ENCODE results near the gene ANO8. TPM values are rescaled to one million over a fixed set of nuclear protein-coding genes. Genes with fewer than 3 reads are reported as not detected.

The ANO8 gene
- polyA plus RNA-seq, 1 of the 3 experiments (the other 2 are of a cell fraction), result 7.8 TPM

- H3K9me3 ChIP-seq, result no peaks in the 10 kb centered on the region
- ChIA-PET POLR2A (no interaction called here), CTCF (no interaction called here)
- H3K4me3 ChIP-seq (ENCODE audit: low read depth in 2 of 2, low read length in 1 of 2), result no peak overlapping the region
- H3K4me2 ChIP-seq, result no peak overlapping the region
- H4K20me1 ChIP-seq (ENCODE audit: insufficient read depth), result no peaks in the 10 kb centered on the region
- no peak overlapping the region for H3K27ac ChIP-seq (ENCODE audit: low read depth in 2 of 2, low read length in 1 of 2)
- H2AFZ ChIP-seq (ENCODE audit: low read depth), result no peak overlapping the region
- no peaks in the 10 kb centered on the region for H3K27me3 ChIP-seq (ENCODE audit: insufficient read depth)
- H3K9me2 ChIP-seq, result no peaks in the 10 kb centered on the region
- TF ChIP-seq FOXM1 (IDR thresholded peaks at IDR 0.05; ENCODE audit: low read depth) (no peak), USF2 (IDR thresholded peaks at IDR 0.05; ENCODE audit: borderline replicate concordance, low read depth, low read length) (no peak), CHD2 (IDR thresholded peaks at IDR 0.05; ENCODE audit: low read length, partially characterized antibody) (no peak), NRF1 (IDR thresholded peaks at IDR 0.05; ENCODE audit: low read depth, low read length) (no peak), REST (IDR thresholded peaks at IDR 0.05; ENCODE audit: low read depth, low read length) (no peak), RCOR1 (IDR thresholded peaks at IDR 0.05; ENCODE audit: low read length) (no peak), TCF12 (IDR thresholded peaks at IDR 0.05) (no peak), JUND (IDR thresholded peaks at IDR 0.05) (no peak), RXRA (IDR thresholded peaks at IDR 0.05; ENCODE audit: borderline replicate concordance, low read depth) (no peak), GABPA (IDR thresholded peaks at IDR 0.05; ENCODE audit: low read depth) (no peak), SIN3A (IDR thresholded peaks at IDR 0.05; ENCODE audit: borderline replicate concordance, low read depth, low read length) (no peak), NFIC (IDR thresholded peaks at IDR 0.05; ENCODE audit: borderline replicate concordance) (no peak), MEF2A (IDR thresholded peaks at IDR 0.05; ENCODE audit: borderline replicate concordance, low read depth) (no peak), RFX5 (IDR thresholded peaks at IDR 0.05; ENCODE audit: low read length) (no peak), TEAD4 (IDR thresholded peaks at IDR 0.05; ENCODE audit: borderline replicate concordance, insufficient read depth) (no peak), ELF1 (IDR thresholded peaks at IDR 0.05) (no peak), MXI1 (IDR thresholded peaks at IDR 0.05; ENCODE audit: low read depth, low read length) (no peak), EP300 (IDR thresholded peaks at IDR 0.05; ENCODE audit: borderline replicate concordance in 1 of 2, low read depth in 1 of 2, low read length in 1 of 2) (no peak), CTCF (IDR thresholded peaks at IDR 0.05) (no peak), GATA2 (CRISPR knock-in tag; IDR thresholded peaks at IDR 0.05) (no peak)
- H3F3A ChIP-seq (replicated peaks; ENCODE audit: insufficient read depth), result peaks cover 13% of the 10 kb centered on the region
- H3K36me3 ChIP-seq (replicated peaks in 1 of 2; ENCODE audit: control insufficient read depth in 1 of 2, insufficient read depth in 2 of 2, low read length in 1 of 2), result no peaks in the 10 kb centered on the region
- WGBS (ENCODE audit: low lambda C conversion rate), result 86% methylated on average over 18 of the region's 18 CpGs
- H3K9ac ChIP-seq, result no peak overlapping the region
- DNase-seq, result no peak
- peaks cover 0 to 5% of the 10 kb centered on the region in 2 experiments; a peak in 1 of 4 replicates for H3K4me1 ChIP-seq (ENCODE audit: control insufficient read depth in 1 of 2, insufficient read depth in 2 of 2, low read depth in 1 of 2, low read length in 1 of 2)
- no peaks in the 10 kb centered on the region for H3K79me2 ChIP-seq (ENCODE audit: insufficient read depth)
Observed at GRCh38 chr19:17285415-17286135, 49.1 kb downstream of the ANO8 start.

Data from SK-N-SH (cell line).